GM18502 (cell line): ENCODE results near the gene IL3RA.
"Not testable (repeated sequence)": the region's sequence is repeated elsewhere in the genome, so short reads cannot be mapped to it uniquely, and the experiment has no call there.

ENCODE experiments used
- ATAC-seq: cut with Tn5 transposase; IDR thresholded peaks from one replicate; pipeline ENCODE4 v1.9.1; 2021; ENCODE audit warnings: mild to moderate bottlenecking; ENCODE audit not compliant: unreplicated experiment, poor library complexity

The IL3RA gene

DNA sequence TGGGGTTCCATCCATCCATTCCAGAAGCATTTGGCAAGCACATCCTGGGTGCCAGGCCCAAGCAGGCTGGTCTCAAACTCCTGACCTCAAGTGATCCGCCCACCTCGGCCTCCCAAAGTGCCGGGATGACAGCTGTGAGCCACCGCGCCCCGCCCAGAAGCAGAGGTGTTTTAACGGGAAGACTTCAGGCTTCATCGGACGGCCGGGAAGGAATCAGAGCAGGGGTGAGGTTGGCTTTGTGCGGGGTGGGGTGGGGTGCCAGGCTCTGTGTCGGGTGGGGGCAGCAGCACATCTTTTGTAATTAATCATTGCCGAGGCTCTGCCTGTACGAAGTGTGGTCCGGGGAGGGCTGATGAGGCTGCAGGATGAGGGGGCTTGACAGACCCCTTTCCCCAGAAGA lies 60.4 kb downstream of the IL3RA start:
- no peak for ATAC-seq

DNA sequence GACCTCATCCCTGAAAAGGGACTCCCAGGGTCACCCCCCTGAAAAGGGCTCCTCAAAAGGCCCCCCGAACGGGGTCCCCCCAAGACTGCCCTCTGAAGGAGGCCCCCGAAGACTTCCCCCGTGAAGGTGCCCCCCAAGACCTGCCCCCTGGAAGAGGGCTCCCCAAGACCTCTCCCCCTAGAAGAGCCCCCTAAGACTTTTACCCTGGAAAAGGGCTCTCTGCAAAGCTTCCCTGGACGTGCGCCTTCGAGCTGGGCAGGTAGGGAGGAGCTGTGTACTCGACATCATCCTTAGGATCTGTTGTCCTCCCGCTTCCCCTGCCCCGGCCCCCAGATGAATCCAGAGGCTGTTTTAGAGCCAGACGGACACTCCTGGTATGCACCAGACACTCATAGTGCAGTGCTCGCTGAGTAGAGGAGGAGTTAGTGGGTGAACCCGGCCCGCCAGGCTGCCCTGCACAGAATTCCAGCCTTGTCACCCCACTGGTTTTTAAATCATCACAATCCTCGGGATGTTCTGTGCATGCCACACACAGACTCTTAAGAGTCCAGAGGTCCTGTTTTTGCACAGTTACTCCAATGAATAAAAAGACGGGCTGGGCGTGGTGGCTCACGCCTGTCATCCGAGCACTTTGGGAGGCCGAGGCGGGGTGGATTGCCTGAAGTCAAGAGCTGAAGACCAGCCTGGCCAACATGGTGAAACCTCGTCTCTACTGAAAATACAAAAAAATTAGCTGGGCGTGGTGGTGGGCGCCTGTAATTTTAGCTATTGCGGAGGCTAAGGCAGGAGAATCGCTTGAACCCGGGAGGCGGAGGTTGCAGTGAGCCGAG lies 61.1 kb downstream of the IL3RA start:
- ATAC-seq = no peak

DNA sequence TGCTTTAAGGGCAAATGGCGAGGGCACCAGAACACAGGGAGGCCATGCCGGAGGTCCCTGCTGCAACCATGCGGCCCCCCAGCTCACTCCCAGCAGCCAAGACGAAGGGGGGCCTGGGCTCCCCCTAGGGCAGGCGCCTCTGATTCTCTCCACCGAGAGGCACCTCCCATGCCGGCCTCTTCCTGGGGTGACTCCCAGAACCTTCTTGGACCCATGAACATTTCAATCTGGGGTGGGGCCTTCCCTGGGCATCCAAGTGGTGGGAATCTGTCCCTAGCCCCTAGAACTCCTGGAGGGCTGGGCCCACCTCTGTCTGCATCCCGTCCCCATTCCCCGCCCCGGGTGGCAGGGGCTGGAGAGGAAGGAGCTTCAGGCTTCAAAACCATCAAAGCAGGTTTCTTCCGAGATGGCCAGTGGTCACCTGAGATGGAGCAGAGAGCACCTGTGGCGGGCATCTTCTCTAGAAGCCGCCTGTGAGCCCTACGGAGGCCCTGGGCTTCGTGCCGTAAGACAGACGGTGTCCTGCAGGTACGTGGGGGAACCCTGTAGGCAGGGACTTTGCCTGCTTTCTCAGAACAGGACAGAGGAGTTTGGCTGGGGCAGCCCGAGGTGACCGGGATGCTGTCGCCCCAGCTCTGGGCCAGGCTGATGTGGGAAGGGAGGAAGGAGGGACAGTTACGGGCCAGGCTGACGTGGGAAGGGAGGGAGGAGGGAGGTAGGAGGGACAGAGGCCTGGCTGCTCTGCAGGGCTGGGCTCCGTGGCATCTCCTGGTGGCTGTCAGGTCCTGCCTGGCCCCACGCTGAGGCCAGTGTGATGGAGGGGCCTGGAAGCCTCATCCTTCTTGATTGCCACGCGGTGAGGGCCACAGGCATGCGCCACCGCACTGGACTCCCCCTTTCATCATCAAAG lies 62.1 kb downstream of the IL3RA start:
- ATAC-seq = no peak

DNA sequence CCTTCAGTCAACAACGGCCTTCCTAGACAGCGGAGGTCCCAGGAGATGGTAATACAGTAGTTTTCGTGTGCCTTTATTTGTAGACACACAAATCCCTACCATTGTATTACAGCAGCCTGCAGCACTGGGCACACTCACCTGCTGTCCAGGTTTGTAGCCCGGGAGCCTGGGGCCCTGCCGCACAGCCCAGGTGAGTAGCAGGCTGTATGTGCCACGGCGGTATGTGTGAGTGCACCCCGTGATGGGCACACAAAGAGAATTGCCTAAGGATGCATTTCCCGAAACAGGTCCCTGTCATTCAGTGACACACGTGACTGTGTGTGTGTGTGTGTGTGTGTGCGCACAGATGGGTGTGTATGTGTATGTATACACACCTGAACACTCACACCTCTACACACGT lies 63.5 kb downstream of the IL3RA start:
- no peak for ATAC-seq

DNA sequence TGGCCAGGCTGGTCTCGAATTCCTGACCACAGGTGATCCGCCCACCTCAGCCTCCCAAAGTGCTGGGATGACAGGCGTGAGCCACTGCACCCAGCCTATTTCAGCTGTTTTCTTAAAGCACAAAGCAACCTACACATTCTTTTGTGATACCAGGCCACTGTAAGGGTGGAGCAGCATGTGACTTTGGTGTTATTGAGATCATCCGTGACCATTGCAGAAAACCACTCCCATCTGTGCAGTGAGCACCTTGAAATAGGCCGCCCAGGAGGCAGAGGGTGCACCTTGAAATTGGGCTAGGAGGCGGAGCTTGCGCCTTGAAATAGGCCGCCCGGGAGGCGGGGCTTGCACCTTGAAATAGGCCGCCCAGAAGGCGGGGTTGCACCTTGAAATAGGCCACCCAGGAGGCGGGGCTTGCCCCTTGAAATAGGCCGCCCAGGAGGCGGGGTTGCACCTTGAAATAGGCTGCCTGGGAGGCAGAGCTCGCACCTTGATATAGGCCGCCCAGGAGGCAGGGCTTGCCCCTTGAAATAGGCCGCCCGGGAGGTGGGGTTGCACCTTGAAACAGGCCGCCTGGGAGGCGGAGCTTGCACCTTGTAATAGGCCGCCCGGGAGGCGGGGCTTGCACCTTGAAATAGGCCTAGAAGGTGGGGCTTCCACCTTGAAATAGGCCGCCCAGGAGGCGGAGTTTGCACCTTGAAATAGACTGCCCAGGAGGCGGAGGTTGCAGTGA lies 64.3 kb downstream of the IL3RA start:
- no peak for ATAC-seq

DNA sequence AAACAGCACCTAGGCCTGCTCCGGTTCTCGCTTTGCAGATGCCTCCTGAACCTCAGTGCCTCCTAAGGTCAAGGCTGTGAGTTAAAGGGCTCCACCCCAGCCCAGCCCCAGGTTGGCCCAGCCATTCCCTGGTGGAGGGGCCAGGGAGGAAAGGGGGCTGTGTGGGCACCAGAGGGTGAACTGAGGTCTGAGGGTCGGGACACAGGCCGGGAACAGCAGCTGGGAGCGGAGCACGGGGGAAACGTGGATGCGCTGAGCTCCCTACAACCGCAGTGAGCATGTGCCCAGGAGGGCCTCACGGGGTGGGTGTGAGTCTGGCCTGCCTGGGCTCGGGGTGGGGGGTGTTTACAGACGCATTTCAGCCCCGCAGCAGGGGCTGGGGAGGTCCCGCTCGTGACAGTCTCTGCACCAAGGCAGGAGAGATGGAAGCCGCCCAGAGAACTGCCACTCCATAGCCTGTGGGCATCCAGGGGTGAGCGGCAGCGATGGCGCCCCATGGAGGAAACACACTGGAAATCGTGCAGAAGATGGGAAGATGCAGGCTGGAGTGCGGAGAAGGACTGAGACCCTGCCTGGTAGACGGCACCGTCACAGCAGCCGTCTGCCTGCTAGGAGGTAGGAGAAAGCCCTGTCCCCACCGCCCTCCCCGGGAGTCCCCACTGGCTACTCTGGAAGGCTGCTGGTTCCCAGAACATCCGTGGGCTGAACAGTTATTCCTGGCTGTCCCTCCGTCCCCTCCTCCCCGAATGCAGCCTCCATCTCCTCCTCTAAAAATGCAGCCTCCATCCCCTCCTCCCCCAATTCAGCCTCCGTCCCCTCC lies 65.2 kb downstream of the IL3RA start:
- ATAC-seq = no peak

DNA sequence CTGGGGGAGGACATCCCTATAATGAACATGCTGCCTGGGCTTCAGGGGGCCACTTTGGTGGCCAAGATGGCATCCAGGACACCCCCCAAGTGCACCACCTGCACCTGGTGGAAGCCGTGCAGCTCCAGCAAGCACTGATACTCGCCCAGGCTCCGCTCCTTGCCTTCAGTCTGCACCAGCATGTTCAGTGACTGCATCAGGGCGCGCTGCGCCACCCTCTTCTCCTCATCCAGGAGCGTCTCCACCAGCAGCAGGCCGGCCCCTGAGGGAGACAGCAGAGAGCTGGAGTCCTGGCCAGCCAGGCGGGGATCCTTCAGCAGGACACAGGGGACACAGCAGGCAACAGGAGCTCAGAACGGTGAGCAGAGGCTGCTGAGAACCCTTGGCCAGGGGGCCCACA lies 66.6 kb downstream of the IL3RA start:
- ATAC-seq = no peak

DNA sequence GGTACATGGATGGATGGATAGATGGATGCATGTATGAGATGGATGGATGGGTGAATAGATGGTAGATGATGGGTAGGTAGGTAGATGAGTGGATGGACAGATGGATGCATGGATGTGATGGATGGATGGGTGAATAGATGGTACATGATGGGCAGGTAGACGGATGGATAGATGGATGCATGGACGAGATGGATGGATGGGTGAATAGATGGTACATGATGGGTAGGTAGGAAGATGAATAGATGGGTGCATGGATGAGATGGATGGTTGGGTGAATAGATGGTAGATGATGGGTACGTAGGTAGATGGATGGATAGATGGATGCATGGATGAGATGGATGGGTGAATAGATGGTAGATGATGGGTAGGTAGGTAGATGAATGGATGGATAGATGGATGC lies 67.3 kb downstream of the IL3RA start:
- ATAC-seq = not testable (repeated sequence)

DNA sequence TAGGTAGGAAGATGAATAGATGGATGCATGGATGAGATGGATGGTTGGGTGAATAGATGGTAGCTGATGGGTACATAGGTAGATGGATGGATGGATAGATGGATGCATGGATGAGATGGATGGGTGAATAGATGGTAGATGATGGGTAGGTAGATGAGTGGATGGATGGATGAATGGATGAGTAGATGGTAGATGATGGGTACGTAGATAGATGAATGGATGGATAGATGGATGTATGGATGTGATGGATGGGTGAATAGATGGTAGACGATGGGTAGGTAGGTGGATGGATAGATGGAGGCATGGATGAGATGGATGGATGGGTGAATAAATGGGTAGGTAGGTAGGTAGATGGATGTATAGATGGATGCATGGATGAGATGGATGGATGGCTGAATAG lies 69.2 kb downstream of the IL3RA start:
- ATAC-seq = not testable (repeated sequence)

DNA sequence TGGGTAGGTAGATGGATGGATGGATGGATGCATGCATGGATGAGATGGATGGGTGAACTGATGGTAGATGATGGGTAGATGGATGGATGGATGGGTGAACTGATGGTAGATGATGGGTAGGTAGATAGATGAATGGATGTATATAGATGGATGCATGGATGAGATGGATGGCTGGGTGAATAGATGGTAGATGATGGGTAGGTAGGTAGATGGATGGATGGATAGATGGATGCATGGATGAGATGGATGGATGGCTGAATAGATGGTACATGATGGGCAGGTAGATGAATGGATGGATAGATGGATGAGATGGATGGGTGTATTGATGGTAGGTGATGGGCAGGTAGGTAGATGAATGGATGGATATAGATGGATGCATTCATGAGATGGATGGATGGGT lies 70.5 kb downstream of the IL3RA start:
- no peak for ATAC-seq

DNA sequence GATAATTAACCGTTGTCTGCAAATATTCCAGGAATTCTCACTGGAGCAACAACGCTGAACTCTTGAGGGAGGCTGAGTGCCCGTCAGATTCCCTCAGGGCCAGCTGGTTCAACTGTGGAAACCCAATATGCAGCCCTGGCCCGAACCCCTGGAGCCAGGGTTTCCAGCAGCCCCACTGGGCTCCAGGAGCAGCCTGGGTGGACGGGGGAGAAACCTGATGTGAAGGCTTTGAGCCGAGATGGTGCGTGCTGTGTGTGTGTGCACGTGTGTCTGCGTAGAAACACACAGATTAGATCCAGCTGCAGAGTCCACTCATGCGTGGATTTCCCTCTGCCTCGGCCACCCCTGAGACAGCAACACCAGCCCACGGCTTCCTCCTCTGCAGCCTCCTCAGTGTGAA lies 74.7 kb downstream of the IL3RA start:
- ATAC-seq = no peak

DNA sequence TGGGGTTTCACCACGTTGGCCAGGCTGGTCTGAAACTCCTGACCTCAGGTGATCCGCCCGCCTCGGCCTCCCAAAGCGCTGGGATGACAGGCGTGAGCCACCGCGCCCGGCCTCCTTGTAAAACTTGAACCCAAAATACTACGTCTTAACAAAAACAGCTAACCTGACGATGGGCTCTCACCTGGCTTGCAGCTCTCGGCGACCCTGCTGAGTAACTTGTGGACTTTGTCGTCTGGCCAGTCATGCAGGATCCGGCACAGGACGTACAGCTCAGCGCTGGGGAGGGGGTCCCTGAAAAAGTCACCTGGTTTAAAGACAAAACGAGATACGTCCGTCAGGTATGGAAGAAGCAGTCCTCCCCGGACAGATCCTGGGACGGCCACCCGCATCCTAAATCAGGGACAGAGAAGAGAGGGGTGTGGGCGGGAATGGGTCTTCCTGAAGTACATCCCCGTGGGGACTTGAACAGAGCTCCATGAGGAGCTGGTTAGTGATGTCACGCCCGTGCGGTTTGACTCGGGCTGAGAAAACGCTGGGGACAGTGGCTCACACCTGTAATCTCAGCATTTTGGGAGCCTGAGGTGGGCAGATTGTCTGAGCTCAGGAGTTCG lies 76.1 kb downstream of the IL3RA start:
- no peak for ATAC-seq

DNA sequence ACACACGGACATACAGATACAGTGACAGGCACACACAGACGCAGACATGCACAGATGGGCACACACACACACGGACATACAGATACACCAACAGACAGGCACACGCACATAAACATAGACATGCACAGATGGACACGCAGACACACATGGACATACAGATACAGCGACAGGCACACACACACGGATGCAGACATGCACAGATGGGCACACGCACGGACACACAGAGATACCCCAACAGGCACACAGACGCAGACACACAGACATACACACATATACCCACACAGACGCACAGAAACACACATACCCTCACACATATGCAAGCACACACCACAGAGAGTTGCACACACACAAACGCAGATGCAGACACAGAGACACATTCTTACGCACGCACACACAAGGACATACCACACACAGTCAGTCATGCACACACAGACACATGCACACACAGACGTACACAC lies 79.8 kb downstream of the IL3RA start:
- no peak for ATAC-seq

DNA sequence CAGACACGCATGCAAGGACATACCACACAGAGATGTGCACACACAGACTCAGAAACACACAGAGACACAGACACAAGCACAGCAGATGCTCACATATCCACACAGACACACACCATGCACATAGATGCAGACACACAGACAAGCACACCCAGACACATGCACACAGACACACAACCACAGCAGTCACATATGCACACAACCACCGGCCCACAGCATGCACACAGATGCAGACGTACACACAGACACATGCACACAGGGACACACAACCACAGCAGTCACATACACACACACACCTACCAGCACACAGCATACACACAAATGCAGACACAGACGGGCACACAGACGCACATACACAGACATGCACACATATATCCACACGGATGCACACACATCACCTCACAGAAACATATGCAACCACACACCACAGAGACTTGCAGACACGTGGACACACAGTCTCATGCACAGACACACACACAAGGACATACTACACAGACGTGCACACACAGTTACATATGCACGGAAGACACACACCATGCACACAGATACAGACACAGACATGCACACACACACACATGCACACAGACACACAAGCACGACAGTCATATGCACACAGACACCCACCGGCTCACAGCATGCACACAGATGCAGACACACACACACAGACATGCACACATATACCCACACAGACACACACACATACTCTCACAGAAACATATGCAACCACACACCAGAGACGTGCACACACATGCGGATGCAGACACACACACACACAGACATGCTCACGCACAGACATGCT lies 80.6 kb downstream of the IL3RA start:
- ATAC-seq = no peak

DNA sequence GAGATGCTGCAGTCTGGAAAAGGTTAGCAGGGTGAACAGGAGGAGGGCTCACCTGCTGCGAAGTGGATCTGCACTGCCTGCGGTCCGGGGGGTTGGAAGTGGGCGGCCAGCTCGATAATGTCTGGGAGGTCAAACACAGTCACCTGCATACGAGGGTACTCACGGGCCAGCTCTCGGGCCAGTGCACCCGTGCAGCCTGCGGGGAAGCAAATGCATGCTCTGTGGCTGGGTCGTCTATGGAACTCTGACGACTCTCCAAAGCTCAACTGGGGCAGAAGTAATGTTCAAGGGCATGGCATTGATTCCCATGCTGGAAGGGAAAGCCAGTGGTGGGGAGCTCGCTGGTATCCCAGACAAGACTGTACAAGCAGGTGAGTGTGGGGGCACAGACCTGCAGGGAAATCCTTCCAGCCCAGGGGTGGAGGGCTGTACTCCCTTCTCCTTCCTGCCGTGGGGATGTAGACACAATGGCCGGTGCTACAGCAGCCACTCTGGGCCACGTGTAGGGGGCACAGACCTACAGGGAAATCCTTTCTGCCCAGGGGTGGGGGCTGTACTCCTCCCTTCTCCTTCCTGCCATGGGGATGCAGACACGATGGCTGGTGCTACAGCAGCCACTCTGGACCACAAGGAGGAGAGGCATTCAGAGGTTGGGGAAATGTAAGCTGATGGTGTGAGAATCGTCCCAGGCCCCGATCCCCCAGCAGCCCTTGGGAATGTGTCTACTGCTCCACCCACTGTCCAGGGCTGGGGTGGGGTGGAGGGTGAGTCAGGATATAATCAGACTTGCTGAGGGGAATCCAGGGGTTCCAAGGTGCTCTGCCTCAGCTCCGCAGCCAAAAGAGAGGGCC lies 81.6 kb downstream of the IL3RA start:
- ATAC-seq = no peak

DNA sequence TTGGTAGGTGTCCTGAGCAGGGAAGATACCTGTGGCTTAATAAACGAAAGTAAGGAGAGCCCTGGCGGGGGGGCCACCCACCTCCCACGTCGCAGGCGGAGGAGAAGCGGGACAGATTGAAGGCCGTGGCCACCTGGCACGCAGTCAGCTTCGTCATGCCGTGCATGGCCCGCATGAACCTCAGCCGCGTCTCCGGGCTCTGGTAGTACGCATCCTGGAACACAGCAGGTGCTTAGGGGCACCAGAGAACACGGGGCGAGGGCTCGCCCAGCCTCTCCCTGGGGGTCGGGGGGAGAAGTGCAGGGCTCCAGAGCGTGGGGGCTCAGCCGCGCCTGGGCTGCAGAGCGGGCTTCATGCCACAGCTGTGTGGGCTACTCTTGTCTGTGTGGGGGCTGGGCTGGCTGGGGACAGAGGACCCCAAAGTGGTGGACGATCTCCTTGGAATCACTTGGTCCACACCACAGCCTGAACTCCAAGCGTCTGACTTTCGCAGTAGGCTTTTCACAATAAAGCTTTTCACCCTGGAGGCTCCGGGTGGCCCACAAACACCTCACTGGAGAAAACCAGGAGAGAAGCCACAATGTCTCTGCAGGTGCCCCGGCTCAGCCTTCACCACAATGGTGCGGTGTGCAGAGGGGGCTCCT lies 82.4 kb downstream of the IL3RA start:
- no peak for ATAC-seq
